ENCODE measurements around the gene GPI.
A peak's percentile ranks its signal among the peaks of the same experiment; 100 is the strongest.

GPI gene

GRCh38 chr19:34359140-34359953 lies 5.6 kb upstream of the GPI start:
- in situ Hi-C loops (cut with MboI; ENCODE audit: low pct_unique_long_range_greater_than_20kb, low sequenced_read_pairs, unreplicated experiment) = no loop called here
- DNase-seq (ENCODE audit: low spot score) = peak; percentile 99
- peak; percentile 64 for TF ChIP-seq CTCF (IDR thresholded peaks at IDR 0.05; ENCODE audit: extremely low read depth, insufficient read depth, missing control alignments)

GRCh38 chr19:34359954-34360315 lies 5.1 kb upstream of the GPI start:
- in situ Hi-C loops (cut with MboI; ENCODE audit: low pct_unique_long_range_greater_than_20kb, low sequenced_read_pairs, unreplicated experiment) = no loop called here
- no peak for DNase-seq (ENCODE audit: low spot score)
- TF ChIP-seq CTCF (IDR thresholded peaks at IDR 0.05; ENCODE audit: extremely low read depth, insufficient read depth, missing control alignments) = no peak

- DNase-seq (ENCODE audit: low spot score) = no peak
- no peak for TF ChIP-seq CTCF (IDR thresholded peaks at IDR 0.05; ENCODE audit: extremely low read depth, insufficient read depth, missing control alignments)
- in situ Hi-C loops (cut with MboI; ENCODE audit: low pct_unique_long_range_greater_than_20kb, low sequenced_read_pairs, unreplicated experiment) = no loop called here
Measured at GRCh38 chr19:34360354-34360909, 4.6 kb upstream of the GPI start.

GRCh38 chr19:34362679-34363069 lies 2.3 kb upstream of the GPI start:
- in situ Hi-C loops (cut with MboI; ENCODE audit: low pct_unique_long_range_greater_than_20kb, low sequenced_read_pairs, unreplicated experiment) = no loop called here
- TF ChIP-seq CTCF (IDR thresholded peaks at IDR 0.05; ENCODE audit: extremely low read depth, insufficient read depth, missing control alignments) = no peak

GRCh38 chr19:34363094-34363493 lies 1.9 kb upstream of the GPI start:
- no peak for DNase-seq (ENCODE audit: low spot score)
- in situ Hi-C loops (cut with MboI; ENCODE audit: low pct_unique_long_range_greater_than_20kb, low sequenced_read_pairs, unreplicated experiment) = no loop called here
- no peak for TF ChIP-seq CTCF (IDR thresholded peaks at IDR 0.05; ENCODE audit: extremely low read depth, insufficient read depth, missing control alignments)

More at GRCh38 chr19:34362679-34363069, 2.3 kb upstream of the GPI start:
- no peak for DNase-seq (ENCODE audit: low spot score)

GRCh38 chr19:34363930-34364329 lies 1.1 kb upstream of the GPI start:
- no peak for DNase-seq (ENCODE audit: low spot score)
- TF ChIP-seq CTCF (IDR thresholded peaks at IDR 0.05; ENCODE audit: extremely low read depth, insufficient read depth, missing control alignments) = no peak
- in situ Hi-C loops (cut with MboI; ENCODE audit: low pct_unique_long_range_greater_than_20kb, low sequenced_read_pairs, unreplicated experiment) = no loop called here

Data from GM13977 (cell line).